IPS-NIHi7 (cell line): ENCODE measurements around the gene IFNA14.
"Not testable (repeated sequence)": the region's sequence is repeated elsewhere in the genome, so short reads cannot be mapped to it uniquely, and the experiment has no call there.

Experiments used
- DNase-seq: peaks from one replicate; pipeline ENCODE4 v3.0.0; 2012; ENCODE audit warnings: mixed read lengths; ENCODE audit errors: extremely low spot score

Gene IFNA14

GRCh38 chr9:21239911-21240310 is at the start of gene IFNA14:
Gene IFNA14, minus strand, starts transcription at chr9:21240005. Its CDS starts 70 bp downstream, at chr9:21239935.
- DNase-seq = no peak

- no peak for DNase-seq
Measured at GRCh38 chr9:21287280-21287679, 47.5 kb upstream of the IFNA14 start.

- no peak for DNase-seq
Measured at GRCh38 chr9:21286659-21287058, 46.9 kb upstream of the IFNA14 start.

DNA sequence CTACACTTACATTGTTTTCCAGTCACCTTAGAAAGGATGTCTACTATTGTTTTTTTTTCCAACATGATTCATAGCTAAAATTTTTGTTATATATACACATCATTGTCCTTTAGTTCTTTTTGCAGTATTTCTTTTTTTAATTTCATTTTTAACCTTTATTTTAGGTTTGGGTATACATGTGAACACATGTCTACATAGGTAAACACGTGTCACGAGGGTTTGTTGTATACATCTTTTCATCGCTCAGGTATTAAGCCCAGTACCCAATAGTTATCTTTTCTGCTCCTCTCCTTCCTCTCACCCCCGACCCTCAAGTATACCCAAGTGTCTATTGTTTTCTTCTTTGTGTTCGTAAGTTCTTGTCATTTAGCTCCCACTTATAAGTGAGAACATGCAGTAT is 46.3 kb upstream of the IFNA14 start:
- DNase-seq = no peak

DNA sequence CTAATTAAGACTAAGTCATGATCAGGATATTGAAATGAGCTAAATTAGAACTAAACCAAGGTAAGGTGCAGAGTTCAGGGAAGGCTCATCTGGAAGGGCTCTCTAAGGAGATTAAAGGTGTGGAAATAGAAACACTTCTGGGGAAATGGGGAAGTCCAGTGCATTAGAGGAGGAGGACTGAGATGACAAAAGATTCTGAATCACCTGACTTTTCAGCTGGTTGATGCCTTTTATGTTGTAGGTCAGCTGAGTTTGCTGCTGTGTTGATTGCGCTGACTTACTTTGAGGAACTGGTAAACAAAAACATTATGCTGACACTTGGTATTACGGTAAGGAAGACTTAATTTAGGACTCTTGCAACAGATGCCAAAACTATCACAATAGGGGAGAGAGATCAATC is 41.5 kb upstream of the IFNA14 start:
- no peak for DNase-seq

DNA sequence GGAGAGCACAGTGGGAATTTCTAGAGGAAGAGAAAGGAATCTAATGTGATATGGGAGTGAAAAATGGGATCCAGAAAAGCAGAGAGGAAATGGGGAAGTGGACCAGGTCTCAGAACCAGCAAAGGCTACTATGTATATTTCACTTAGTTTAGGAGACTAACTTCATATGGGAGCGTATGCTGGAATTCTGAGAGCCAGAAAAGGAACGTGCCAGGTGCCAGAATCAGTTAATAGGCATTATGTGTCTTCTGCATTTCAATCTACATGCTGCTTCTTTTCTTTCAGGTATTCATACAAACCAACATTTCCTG is 28.5 kb upstream of the IFNA14 start:
- no peak for DNase-seq

DNA sequence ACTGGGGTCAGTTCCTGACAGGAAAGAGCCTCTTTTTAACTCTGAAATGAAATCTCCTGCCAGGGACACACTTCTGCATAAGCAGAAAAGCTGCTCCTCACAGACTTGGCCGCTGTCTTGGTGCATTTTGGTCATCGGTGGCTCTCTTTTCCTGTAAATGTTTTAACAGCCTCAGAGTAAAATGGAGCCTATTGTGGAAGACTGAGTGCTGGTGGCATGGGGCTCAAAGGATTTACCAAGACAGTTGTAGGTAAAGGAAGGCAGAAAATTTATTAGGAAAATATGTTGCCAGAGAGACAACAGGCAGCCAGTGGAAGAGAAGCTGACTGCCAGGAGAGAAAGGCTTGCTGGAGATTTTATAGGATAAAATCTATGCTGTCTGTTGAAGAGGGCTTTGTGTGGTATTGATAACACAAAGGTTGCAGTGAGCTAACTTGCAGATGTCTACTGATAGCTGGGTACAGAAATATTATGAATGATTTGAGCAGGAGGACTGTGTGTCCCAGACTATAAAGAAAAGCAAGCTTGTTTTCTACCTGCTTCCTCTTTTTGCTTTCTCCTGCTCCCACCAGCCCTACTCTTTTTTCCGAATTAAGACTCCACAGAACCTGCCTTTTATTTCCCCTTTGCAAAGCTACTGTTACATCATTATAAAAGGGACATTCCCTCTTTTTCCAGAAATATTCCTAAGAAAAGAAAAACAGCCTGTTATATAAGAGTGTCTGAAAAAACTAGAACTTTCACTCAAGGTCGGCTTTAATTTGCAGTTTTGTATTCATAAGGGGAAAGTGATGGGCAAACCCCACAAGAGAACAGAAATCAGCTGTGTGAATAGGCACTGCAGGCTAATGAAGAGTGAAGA is 27.9 kb upstream of the IFNA14 start:
- DNase-seq = no peak

GRCh38 chr9:21266733-21267484 is 27.1 kb upstream of the IFNA14 start:
- DNase-seq = no peak

DNA sequence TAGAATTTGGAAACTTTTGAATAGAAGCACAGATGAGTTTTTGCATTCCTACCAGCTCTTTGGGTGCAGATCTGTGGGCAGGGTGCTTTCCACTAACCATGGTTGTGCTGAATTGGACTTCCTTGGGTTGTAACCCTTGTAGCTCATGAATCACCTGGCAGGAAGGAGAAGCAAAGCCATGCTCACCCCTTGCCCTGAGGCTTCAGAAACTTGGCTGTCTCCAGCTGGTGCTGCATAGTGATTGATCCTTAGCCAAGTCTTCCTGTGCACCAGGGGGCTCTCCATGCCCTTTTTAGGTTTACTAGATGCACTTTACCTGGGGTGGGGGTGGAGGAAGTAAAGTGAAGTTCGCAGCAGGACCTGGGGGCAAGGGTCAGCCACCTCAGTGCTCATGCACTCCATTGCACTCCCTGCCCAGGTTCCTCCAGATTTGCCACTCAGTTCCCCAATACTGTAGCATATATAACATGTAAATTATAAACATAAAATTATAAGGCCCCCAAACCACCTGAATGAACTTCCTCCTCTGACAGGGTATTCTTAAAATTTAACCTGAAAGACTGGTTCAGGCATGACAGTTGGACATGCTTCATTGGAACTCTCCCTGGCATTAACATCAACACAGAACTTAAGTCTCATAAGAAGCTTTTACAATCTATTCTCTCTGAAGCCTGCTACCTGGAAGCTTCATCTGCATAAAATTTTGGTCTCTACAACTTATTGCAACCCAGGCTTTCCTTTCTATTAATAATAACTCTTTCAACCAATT is 25.8 kb upstream of the IFNA14 start:
- DNase-seq = peak; percentile 14

- no peak for DNase-seq
Measured at GRCh38 chr9:21255538-21256212, 15.9 kb upstream of the IFNA14 start.

DNA sequence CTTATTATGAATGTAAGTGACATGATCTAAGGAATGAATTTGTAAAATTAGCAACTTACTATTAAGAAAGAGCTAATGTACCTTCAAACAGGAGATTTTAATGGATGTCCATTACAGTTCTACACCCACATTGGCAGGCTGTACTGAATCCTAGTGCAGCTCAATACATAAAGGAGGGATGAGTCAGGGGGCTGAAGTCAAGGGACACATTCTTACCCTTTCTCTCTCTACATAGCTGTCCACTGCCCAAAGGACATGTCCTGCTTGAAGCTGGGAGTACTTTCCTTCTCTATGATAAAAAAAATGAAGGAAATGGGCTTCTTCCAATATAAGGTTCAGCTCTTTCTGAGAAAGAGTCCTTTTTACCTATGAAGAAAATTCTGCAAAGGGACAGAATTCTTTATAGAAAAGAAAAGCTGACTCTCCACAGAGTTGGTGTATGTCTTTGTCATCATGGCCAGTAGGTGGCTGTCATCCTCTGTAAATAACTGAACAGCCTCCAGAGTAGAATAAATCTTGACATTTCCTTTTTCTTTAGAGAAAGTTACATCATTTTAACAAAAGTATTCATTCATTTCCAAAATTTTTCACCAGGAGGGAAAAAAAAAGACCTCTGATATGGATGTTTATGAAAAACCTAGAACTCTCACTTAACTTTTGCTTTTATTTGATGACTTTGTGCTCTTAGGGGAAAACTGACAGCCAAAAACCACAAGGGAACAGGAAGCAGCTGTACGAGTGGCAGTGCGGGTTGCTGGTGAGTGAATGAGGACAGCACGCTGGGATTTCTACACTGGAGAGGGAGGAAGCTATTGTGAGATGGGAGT is 13.1 kb upstream of the IFNA14 start:
- DNase-seq = peak; percentile 42

DNA sequence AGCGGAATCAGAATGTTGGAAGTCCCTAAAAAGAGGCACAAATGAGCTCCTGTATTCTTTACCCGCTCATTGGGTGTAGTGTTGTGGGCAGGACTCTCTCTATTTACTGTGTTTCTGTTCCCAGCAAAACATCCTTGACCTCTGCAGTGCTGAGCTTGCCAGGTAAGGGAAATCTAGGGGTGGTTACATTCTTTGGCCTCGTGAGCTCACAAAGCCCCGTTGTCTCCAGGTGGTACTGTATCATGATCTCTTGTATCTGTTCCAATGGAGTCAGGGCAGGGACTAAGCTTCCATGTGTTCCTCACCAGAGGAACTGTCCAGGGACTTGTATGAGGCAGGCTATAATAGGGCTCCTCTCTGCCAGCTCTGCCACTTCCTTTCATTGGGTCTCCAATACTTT is 11.8 kb upstream of the IFNA14 start:
- DNase-seq = no peak

DNA sequence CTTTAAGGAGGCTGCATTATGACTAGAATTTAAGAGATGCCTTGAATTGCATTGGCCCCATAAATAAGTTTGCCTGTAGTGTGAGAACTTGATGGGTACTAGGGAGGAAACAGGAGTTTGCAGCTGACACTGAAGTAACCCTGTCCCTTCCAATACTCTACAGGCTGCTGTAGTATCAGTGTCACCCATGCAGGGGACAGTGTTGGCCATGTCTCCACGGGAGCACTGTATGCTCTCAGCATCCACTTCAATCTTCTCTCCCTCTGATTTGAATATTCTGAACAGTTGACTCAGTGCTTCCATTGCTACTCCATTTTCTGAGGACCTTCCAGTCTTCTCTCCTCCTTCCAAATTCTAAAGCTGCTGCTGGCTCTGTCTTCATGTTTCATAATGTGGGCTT is 11.4 kb upstream of the IFNA14 start:
- DNase-seq = no peak

DNA sequence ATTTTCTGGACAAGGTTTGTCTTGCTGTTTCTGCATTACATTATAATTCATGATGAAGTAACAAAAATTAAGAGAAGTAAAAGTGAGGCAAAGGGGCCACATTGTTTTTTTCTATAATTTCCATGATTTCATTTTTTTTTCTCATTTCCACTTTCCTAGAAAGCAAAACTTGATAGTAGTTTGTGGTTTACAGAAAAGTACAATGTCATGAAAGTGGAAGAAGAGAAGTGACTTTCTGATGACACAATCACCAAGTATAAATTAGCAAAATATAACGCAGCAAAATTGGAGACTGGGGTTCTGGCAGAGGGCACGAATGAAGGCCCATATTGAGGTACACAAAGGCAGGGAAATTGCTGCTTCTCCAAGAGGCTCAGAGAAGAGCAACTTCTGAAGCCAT is 5.0 kb upstream of the IFNA14 start:
- DNase-seq = no peak

GRCh38 chr9:21236360-21236714 is 3.5 kb downstream of the IFNA14 start:
- not testable (repeated sequence) for DNase-seq

GRCh38 chr9:21235468-21236359 is 4.1 kb downstream of the IFNA14 start:
- DNase-seq = peak; percentile 56

- no peak for DNase-seq
Measured at GRCh38 chr9:21234153-21234687, 5.6 kb downstream of the IFNA14 start.

GRCh38 chr9:21233258-21233657 is 6.5 kb downstream of the IFNA14 start:
- no peak for DNase-seq

- no peak for DNase-seq
Measured at GRCh38 chr9:21228122-21228521, 11.7 kb downstream of the IFNA14 start, which contains the start of gene IFNA17. Gene IFNA17, minus strand, starts transcription at chr9:21228222. Its CDS starts 49 bp downstream, at chr9:21228173.

- DNase-seq = not testable (repeated sequence)
Measured at GRCh38 chr9:21217211-21217610, 22.6 kb downstream of the IFNA14 start, which contains the start of gene IFNA16. Gene IFNA16, minus strand, starts transcription at chr9:21217311. Its CDS starts 6 bp downstream, at chr9:21217305.
